Measurements from ENCODE around the gene TSEN2. TPM values are rescaled to one million over a fixed set of nuclear protein-coding genes. Genes with fewer than 3 reads are reported as not detected.

Gene TSEN2
- total RNA-seq, 1 experiment from 2014 or later, result 22.0 TPM

- H3T11ph ChIP-seq (ENCODE audit: low read length), result no peak overlapping the region
- H3K79me1 ChIP-seq (ENCODE audit: insufficient read depth, low read depth, low read length, poor library complexity, severe bottlenecking), result peaks cover 19% of the 10 kb centered on the region
- H3K4me1 ChIP-seq (ENCODE audit: insufficient read depth, low read length), result no peaks in the 10 kb centered on the region
- no peak overlapping the region for H3K4me2 ChIP-seq (ENCODE audit: insufficient read depth, insufficient read length, low read length)
- peaks cover 56 to 61% of the 10 kb centered on the region in 2 experiments for H3K4me1 Mint-ChIP-seq
- peaks cover 51% of the 10 kb centered on the region; the same call in 1 of the 2 replicates for H3K79me2 ChIP-seq (ENCODE audit: insufficient read depth, low read length)
- H3K18ac ChIP-seq (ENCODE audit: insufficient read length, low read depth, low read length), result no peak overlapping the region
- no peak overlapping the region for H2BK5ac ChIP-seq (ENCODE audit: insufficient read length, low read length)
- H3K4ac ChIP-seq (ENCODE audit: low read depth, low read length), result no peak overlapping the region
- H3K14ac ChIP-seq (ENCODE audit: insufficient read depth, low read length), result no peak overlapping the region
- H2BK20ac ChIP-seq (ENCODE audit: low read depth, low read length, poor library complexity, severe bottlenecking), result no peak overlapping the region
- TF ChIP-seq, protein P1, sequence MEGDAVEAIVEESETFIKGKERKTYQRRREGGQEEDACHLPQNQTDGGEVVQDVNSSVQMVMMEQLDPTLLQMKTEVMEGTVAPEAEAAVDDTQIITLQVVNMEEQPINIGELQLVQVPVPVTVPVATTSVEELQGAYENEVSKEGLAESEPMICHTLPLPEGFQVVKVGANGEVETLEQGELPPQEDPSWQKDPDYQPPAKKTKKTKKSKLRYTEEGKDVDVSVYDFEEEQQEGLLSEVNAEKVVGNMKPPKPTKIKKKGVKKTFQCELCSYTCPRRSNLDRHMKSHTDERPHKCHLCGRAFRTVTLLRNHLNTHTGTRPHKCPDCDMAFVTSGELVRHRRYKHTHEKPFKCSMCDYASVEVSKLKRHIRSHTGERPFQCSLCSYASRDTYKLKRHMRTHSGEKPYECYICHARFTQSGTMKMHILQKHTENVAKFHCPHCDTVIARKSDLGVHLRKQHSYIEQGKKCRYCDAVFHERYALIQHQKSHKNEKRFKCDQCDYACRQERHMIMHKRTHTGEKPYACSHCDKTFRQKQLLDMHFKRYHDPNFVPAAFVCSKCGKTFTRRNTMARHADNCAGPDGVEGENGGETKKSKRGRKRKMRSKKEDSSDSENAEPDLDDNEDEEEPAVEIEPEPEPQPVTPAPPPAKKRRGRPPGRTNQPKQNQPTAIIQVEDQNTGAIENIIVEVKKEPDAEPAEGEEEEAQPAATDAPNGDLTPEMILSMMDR (conservative IDR thresholded peaks at IDR 0.05), result no peak
- WGBS (ENCODE audit: extremely low coverage, insufficient read length, low lambda C conversion rate), result no CpG with 5 or more reads among the region's 5 CpGs
- 0 out of 7 replicates have a peak overlapping the region, but pooled peaks of 2 of the 3 experiments have one; percentile 3 to 19 for H3K27ac Mint-ChIP-seq
- H4K5ac ChIP-seq (ENCODE audit: insufficient read length, low read depth, low read length), result no peak overlapping the region
- no peak overlapping the region for H3K27ac ChIP-seq (ENCODE audit: insufficient read length, low read depth, low read length)
- H3K9me3 Mint-ChIP-seq, result no peaks in the 10 kb centered on the region
- peaks cover 6% of the 10 kb centered on the region for H3K23me2 ChIP-seq (ENCODE audit: insufficient read length, low read depth, low read length, poor library complexity, severe bottlenecking)
- H2AFZ ChIP-seq (ENCODE audit: low read length), result no peak overlapping the region
- H3K23ac ChIP-seq (ENCODE audit: insufficient read length, low read depth, low read length), result no peak overlapping the region
- no peaks in the 10 kb centered on the region for H4K20me1 ChIP-seq (ENCODE audit: control insufficient read depth, insufficient read depth, insufficient read length)
- H3K9me3 ChIP-seq (ENCODE audit: control insufficient read depth, low read depth, low read length), result no peaks in the 10 kb centered on the region
- no peak overlapping the region for H4K91ac ChIP-seq (ENCODE audit: insufficient read length, low read depth, low read length)
- H4K8ac ChIP-seq (replicated peaks; ENCODE audit: insufficient read length, low read depth, low read length), result no peak overlapping the region
- no peak overlapping the region for H3K56ac ChIP-seq (ENCODE audit: insufficient read length, low read depth, low read length)
- no peaks in the 10 kb centered on the region for H3K27me3 ChIP-seq (ENCODE audit: insufficient read depth, low read length)
- no peak for DNase-seq
- no peaks in the 10 kb centered on the region for H3K27me3 Mint-ChIP-seq (ENCODE audit: low read depth)
- no peak overlapping the region for H2AK5ac ChIP-seq (ENCODE audit: insufficient read length, low read length)
- H3K36me3 Mint-ChIP-seq (ENCODE audit: insufficient read depth in 1 of 3, low read depth in 3 of 3), result no peaks in the 10 kb centered on the region
- no peak overlapping the region for H3K9ac ChIP-seq (ENCODE audit: extremely low read depth, insufficient read length, low read length)
- H2BK12ac ChIP-seq (ENCODE audit: insufficient read length, low read depth, low read length), result no peak overlapping the region
- H3K4me3 Mint-ChIP-seq, result no peak overlapping the region
- H2BK120ac ChIP-seq (ENCODE audit: low read depth, low read length, poor library complexity, severe bottlenecking), result no peak overlapping the region
- H2BK15ac ChIP-seq (ENCODE audit: low read depth, low read length), result no peak overlapping the region
These were observed 76.4 kb downstream of the TSEN2 start for GRCh38 chr3:12560505-12561190.

All from H9 (cell line).